Activated CD8-positive, alpha-beta T cell treated with anti-CD3 and anti-CD28 coated beads for 36 hours (primary cell): ENCODE data around the gene CCT5. TPM values are rescaled to one million over a fixed set of nuclear protein-coding genes. Genes with fewer than 3 reads are reported as not detected.
"Not testable (repeated sequence)": the region's sequence is repeated elsewhere in the genome, so short reads cannot be mapped to it uniquely, and the experiment has no call there.

ENCODE experiments used
- ATAC-seq: fragments of 200-7000 bp; cut with Tn5 transposase; one replicate; pipeline ENCODE4 v1.10.0; 2021; ENCODE audit warnings: mild to moderate bottlenecking, moderate library complexity
- CTCF ChIA-PET: fragments of 350-600 bp; sonication (Branson Sonifier 250); formaldehyde crosslinking; loops from one replicate; lab custom pipeline; 2021; ENCODE audit warnings: antibody characterized with exemption; lab: Charles Lee
- POLR2A ChIA-PET: fragments of 350-600 bp; sonication (Branson Sonifier 250); formaldehyde crosslinking; loops from one replicate; lab custom pipeline; 2021; ENCODE audit warnings: antibody characterized with exemption; lab: Charles Lee
- DNase-seq: peaks from one replicate; pipeline ENCODE4 v3.0.0-alpha.2; 2020
- H3K27ac Mint-ChIP-seq: one replicate; pipeline ENCODE4 v1.8.0; 2021; ENCODE audit warnings: mild to moderate bottlenecking, mixed read lengths
- H3K27me3 Mint-ChIP-seq: one replicate; pipeline ENCODE4 v1.8.0; 2021; ENCODE audit warnings: mixed read lengths
- H3K36me3 Mint-ChIP-seq: one replicate; pipeline ENCODE4 v1.8.0; 2021; ENCODE audit warnings: low read depth, mixed read lengths
- H3K4me1 Mint-ChIP-seq: one replicate; pipeline ENCODE4 v1.8.0; 2021; ENCODE audit warnings: low read depth, mixed read lengths
- H3K4me3 Mint-ChIP-seq: one replicate; pipeline ENCODE4 v1.8.0; 2021; ENCODE audit warnings: mild to moderate bottlenecking, moderate library complexity, mixed read lengths
- H3K9me3 Mint-ChIP-seq: one replicate; pipeline ENCODE4 v1.8.0; 2021; ENCODE audit warnings: mixed read lengths
- intact Hi-C: fragments of 100-400 bp; cut with micrococcal nuclease; formaldehyde crosslinking; loops from one replicate; pipeline ENCODE4 v1.10.0; 2022
- total RNA-seq, 2 experiments: library from RNA; stranded (reverse); gene quantifications; one replicate each; pipeline ENCODE4 v1.2.3, GENCODE V29; 2021
- TF ChIP-seq, protein P1 (sequence below): fragments of 200-600 bp; IDR thresholded peaks from one replicate; pipeline ENCODE4 v1.8.0; 2022; ENCODE audit warnings: antibody characterized with exemption, mild to moderate bottlenecking

The CCT5 gene
- total RNA-seq, 2 experiments from 2014 or later, result 461 to 481 TPM

DNA sequence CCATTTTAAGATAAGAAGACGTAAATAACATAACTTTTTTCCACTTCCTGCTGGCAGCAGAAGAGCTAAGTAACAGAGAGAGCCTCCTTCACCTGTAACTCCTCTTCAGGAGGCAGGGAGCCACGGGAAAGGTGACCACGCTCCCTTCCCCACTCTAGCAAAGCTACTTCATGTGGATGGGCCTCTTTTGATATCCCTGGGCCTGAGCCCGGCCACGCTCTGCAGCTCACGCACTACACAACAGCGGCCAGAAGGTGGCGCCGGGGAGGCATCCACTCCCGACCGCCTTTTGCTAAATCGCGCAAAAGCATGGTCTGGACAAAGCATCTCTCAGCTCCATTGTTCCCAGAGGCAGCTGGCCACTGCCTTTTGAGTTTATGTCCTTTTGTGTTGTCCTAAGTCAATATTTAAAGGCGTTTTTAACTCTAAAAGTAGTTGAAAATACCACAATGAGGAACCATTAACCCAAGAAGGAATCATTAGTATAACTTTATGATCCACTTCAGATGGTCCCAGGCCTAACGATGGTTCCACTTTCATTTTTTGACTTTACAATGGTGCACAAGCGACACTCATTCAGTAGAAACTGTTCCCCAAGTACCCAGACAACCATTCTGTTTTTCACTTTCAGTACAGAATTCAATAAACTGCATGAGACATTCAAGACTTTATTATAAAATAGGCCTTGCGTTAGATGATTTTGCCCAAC is 34.0 kb downstream of the CCT5 start:
- DNase-seq (peak; percentile 89), ATAC-seq (peak; percentile 99)
- Mint-ChIP-seq H3K9me3 (no peaks in the 10 kb centered on the region), H3K27ac (no peak overlapping the region), H3K4me3 (no peak overlapping the region), H3K36me3 (no peaks in the 10 kb centered on the region), H3K27me3 (peaks cover 1% of the 10 kb centered on the region), H3K4me1 (peaks cover 13% of the 10 kb centered on the region)
- CTCF ChIA-PET, result interaction anchor here (0.6 to 4.7 kb wide), 50 partner anchors 9 to 344 kb away, joined by 3 to 32 read pairs (median 4); partner anchors contain the start of genes MARCHF6 and ROPN1L
- TF ChIP-seq, protein P1, sequence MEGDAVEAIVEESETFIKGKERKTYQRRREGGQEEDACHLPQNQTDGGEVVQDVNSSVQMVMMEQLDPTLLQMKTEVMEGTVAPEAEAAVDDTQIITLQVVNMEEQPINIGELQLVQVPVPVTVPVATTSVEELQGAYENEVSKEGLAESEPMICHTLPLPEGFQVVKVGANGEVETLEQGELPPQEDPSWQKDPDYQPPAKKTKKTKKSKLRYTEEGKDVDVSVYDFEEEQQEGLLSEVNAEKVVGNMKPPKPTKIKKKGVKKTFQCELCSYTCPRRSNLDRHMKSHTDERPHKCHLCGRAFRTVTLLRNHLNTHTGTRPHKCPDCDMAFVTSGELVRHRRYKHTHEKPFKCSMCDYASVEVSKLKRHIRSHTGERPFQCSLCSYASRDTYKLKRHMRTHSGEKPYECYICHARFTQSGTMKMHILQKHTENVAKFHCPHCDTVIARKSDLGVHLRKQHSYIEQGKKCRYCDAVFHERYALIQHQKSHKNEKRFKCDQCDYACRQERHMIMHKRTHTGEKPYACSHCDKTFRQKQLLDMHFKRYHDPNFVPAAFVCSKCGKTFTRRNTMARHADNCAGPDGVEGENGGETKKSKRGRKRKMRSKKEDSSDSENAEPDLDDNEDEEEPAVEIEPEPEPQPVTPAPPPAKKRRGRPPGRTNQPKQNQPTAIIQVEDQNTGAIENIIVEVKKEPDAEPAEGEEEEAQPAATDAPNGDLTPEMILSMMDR, result peak; percentile 94
- intact Hi-C loops, result loop anchor here (2.0 to 10.0 kb wide), 3 partner anchors 71 to 341 kb away; partner anchors contain the start of gene MARCHF6
- POLR2A ChIA-PET, result interaction anchor here (1.0 kb wide), 1 partner anchor 29 kb away, joined by 3 read pairs; no protein-coding TSS in a partner anchor

GRCh38 chr5:10285362-10285761 is 35.3 kb downstream of the CCT5 start:
- not testable (repeated sequence) for DNase-seq, H3K27ac Mint-ChIP-seq, H3K36me3 Mint-ChIP-seq, H3K27me3 Mint-ChIP-seq, H3K4me3 Mint-ChIP-seq, H3K9me3 Mint-ChIP-seq, ATAC-seq
- ChIA-PET POLR2A (interaction anchor here (0.6 kb wide), 1 partner anchor 68 kb away, joined by 3 read pairs; the partner anchor contains the start of gene MARCHF6), CTCF (interaction anchor here (4.7 kb wide), 1 partner anchor 79 kb away, joined by 32 read pairs; no protein-coding TSS in a partner anchor)
- peaks cover 13% of the 10 kb centered on the region for H3K4me1 Mint-ChIP-seq
- intact Hi-C loops, result loop anchor here (2.0 to 10.0 kb wide), 3 partner anchors 69 to 339 kb away; partner anchors contain the start of gene MARCHF6

- TF ChIP-seq, protein P1, result no peak
- DNase-seq (no peak), ATAC-seq (no peak)
- Mint-ChIP-seq H3K4me1 (peaks cover 13% of the 10 kb centered on the region), H3K27me3 (peaks cover 1% of the 10 kb centered on the region), H3K4me3 (no peak overlapping the region), H3K9me3 (no peaks in the 10 kb centered on the region), H3K27ac (no peak overlapping the region), H3K36me3 (no peaks in the 10 kb centered on the region)
- intact Hi-C loops, result loop anchor here (10.0 kb wide), 2 partner anchors 68 to 338 kb away; partner anchors contain the start of gene MARCHF6
- POLR2A ChIA-PET, result interaction anchor here (0.6 kb wide), 1 partner anchor 67 kb away, joined by 3 read pairs; the partner anchor contains the start of gene MARCHF6
- CTCF ChIA-PET, result interaction anchor here (0.8 to 4.7 kb wide), 4 partner anchors 78 to 342 kb away, joined by 3 to 32 read pairs (median 3); no protein-coding TSS in a partner anchor
These were observed 36.2 kb downstream of the CCT5 start for GRCh38 chr5:10286162-10286861.

GRCh38 chr5:10286862-10287227 is 36.8 kb downstream of the CCT5 start:
- CTCF ChIA-PET, result interaction anchor here (0.8 to 0.9 kb wide), 3 partner anchors 78 to 341 kb away, joined by 3 read pairs; no protein-coding TSS in a partner anchor
- TF ChIP-seq, protein P1, result no peak
- H3K9me3 Mint-ChIP-seq, result no peaks in the 10 kb centered on the region
- ATAC-seq (no peak), DNase-seq (no peak)
- POLR2A ChIA-PET, result no interaction called here
- no peaks in the 10 kb centered on the region for H3K36me3 Mint-ChIP-seq
- peaks cover 1% of the 10 kb centered on the region for H3K27me3 Mint-ChIP-seq
- H3K4me1 Mint-ChIP-seq, result peaks cover 13% of the 10 kb centered on the region
- intact Hi-C loops, result loop anchor here (10.0 kb wide), 2 partner anchors 68 to 338 kb away; partner anchors contain the start of gene MARCHF6
- H3K4me3 Mint-ChIP-seq, result no peak overlapping the region
- no peak overlapping the region for H3K27ac Mint-ChIP-seq

- ChIA-PET CTCF (no interaction called here), POLR2A (interaction anchor here (1.3 kb wide), 1 partner anchor 9 kb away, joined by 3 read pairs; no protein-coding TSS in a partner anchor)
- DNase-seq (peak; percentile 62), ATAC-seq (no peak)
- Mint-ChIP-seq H3K4me3 (no peak overlapping the region), H3K36me3 (no peaks in the 10 kb centered on the region), H3K27ac (no peak overlapping the region), H3K4me1 (peaks cover 10% of the 10 kb centered on the region), H3K9me3 (no peaks in the 10 kb centered on the region), H3K27me3 (peaks cover 2% of the 10 kb centered on the region)
- TF ChIP-seq, protein P1, result no peak
- intact Hi-C loops, result loop anchor here (10.0 kb wide), 2 partner anchors 66 to 336 kb away; partner anchors contain the start of gene MARCHF6
These were observed 38.6 kb downstream of the CCT5 start for GRCh38 chr5:10288592-10289219.
